HG02678 (cell line): ENCODE results near the gene NR6A1.

Experiments used
- ATAC-seq: cut with Tn5 transposase; IDR thresholded peaks from one replicate; pipeline ENCODE4 v1.9.1; 2021; ENCODE audit warnings: mild to moderate bottlenecking, moderate library complexity; ENCODE audit not compliant: unreplicated experiment

NR6A1 gene

DNA sequence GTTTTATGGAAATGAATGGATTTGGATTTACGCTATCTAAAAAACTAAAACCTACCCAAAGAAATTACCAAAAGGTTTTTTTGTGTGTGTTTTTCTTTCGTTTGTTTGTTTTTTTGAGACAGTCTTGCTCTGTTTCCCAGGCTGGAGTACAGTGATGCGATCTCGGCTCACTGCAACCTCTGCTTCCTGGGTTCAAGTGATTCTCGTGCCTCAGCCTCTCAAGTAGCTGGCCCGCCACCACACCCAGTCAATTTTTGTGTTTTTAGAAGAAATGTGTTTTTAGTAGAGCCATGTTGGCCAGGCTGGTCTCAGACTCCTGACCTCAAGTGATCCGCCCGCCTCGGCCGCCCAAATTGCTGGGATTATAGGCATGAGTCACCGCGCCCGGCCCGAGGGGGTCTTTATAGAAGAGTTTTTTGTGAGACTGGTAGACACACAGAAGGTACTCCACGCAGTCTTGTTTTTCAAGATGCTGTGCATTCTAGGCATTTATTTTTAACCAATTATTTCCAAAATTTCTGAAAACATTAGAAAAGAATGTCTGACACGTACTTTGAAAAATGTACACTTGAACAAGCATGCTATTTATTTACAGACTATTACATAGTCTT lies 75.7 kb downstream of the NR6A1 start:
- ATAC-seq = no peak

DNA sequence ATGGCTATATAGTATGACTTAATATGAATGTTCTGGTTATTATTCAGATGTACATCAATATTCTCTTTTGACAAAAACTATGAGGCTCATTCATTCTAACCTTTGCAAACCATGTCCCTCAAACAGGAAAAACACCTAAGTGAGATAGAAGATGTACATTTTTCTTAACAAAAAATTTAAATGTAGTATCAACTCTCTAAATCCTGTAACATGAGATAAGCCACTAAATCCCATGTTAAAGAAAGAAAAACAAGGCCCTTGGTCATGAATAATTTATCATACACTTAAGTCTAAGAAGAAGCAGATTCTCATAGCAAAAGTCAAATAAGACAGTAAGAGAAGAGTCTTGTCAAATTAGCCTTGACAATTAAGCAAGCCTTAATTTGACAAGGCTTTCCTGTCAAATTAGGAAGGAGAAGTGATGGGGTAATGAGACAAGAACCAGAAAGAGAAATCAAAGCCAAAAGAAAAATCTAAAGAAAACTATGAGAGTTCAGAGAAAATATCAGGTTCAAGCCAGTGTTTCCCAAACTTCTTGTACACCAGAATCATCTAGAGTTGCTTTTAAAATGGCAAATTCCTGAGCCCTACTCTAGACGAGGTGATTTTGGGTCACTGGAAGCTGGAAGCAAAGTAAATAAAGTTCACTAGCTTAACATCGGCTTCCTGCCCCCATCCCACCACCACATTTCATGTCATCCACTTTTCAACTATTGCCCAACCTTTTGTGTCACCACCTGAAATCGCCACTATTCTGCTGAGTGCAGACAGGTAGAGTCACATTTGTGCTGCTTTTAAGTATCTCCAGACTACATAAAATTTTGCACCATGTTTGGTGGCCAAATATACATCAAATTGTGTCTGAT lies 76.5 kb downstream of the NR6A1 start:
- ATAC-seq = no peak

DNA sequence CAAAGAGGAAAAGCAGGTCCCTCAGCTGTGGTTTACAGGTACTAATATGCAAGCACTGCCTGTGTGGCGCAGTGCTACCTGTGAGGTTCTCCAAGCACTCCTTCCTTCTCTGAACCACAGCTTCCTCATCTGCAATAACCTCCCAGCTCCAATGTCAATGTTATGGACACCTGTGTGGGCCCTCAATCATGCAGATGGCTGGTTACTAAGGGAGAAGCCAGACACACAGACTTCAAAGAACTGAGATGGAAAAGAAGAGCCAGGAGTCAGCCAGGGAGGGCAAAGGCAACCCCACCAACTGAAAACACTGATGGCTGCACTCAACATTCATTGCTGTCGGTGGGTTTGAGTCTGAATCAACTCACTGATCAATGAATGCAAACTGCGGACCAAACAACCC lies 77.7 kb downstream of the NR6A1 start:
- no peak for ATAC-seq

DNA sequence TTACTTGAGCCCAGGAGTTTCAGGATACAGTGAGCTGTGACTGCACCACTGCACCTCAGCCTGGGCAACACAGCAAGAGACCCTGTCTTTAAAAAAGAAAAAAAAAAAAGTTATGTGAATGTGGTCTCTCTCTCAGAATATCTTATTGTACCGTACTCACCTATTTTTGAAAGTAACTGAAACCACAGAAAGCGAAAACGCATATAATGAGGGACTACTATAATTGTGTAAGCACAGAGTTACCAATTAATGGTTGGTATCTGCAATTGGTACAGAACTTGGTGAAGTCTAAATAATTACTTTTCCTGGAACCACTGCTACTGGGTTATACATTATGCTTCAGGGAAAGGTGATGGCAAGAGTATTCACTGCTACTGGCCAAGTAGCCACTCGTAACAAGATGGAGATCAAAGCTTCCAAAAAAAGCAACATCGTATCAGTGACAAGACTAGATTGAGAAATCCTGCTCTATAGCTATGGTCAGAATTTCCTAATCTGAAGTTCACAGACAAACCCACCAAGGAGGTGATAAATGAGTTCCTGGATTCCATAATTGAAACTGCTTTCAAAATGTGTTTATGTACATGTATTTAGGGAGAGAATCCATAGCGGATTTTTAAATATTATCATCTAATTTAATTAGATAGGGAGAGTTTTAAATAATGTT lies 82.7 kb downstream of the NR6A1 start:
- no peak for ATAC-seq

DNA sequence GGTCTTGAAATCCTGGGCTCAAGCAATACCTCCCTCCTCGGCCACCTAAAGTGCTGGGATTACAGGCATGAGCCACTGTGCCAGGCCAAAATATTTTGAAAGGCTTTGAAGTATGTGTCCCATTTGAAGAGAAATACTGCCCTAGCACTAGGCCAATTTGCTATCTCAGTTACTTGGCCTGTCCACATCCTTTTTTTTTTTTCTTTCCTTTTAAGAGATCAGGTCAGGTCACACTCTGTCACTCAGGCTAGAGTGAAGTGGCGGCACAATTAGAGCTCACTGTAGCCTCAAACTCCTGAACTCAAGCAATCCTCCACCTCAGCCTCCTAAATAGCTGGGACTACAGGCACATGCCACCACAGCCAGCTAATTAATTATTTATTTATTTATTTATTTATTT lies 84.2 kb downstream of the NR6A1 start:
- ATAC-seq = no peak

- no peak for ATAC-seq
Observed at GRCh38 chr9:124685217-124685616, 85.9 kb downstream of the NR6A1 start.

DNA sequence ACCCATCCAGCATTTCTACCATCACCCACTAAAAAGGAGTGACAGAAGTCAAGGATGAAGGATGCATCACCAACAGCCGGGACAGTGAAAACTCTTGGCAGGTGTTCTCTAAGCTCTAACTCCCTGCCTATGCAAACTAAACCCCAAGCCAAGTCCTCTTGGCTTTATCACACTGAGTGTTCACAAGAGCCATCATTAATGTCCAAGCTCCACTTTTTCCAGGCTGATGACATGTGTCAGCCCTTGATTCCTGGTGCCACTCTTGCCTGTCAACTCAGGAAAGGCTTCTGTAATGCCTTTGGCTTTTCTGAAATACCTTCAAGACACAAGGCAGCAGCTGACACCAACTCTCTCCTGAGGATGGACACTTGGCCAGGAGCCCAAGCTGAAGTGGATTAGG lies 86.9 kb downstream of the NR6A1 start:
- ATAC-seq = no peak

- ATAC-seq = no peak
Observed at GRCh38 chr9:124683043-124683442, 88.1 kb downstream of the NR6A1 start.

DNA sequence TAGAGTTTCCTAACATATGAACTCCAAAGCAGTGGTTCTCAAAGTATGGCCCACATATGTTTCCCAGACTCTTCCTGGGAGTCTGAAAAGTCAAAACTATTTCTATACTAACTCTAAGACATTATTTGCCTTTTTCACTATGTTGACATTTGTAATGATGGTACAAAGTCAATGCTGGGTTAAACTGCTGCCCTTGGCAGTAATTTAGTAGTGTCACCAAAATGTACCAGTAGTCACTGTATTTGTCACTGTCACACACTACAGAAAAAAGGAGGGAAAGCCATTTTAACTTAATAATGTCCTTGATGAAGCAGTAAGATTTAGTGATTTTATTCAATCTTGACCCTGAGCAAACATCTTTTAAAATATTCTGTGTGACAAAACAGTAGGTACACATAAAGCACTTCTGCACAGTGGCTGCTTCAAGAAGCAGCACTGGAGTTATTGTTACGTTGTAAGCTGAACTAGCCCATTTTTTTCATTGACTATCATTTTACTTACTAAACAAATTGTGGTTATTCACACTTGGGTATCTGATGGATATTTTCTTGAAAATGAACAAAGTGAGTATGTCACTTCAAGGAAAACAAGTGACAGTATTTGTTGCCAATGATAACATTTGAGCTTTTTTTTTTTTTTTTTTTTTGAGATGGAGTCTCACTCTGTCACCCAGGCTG lies 90.3 kb downstream of the NR6A1 start:
- no peak for ATAC-seq

DNA sequence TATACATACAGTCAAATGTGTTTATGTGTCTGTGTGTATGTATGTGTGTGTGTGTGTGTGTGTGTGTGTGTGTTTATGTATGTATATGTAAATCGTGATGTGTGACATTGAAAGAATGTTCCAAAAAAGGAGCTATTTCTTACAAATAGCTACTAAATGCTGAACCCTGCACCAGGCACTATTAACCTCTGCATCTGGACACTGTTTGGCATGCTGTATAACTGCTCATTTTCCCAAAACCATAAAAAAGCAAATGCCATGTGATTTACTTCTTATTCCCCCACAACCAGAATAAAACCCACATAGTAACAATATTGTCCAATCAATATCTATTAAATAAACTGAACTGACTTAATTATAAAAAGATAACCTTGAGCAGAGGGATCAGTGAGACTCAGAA lies 91.1 kb downstream of the NR6A1 start:
- ATAC-seq = no peak

GRCh38 chr9:124676159-124676551 lies 95.0 kb downstream of the NR6A1 start:
- no peak for ATAC-seq

GRCh38 chr9:124675261-124676158 lies 95.6 kb downstream of the NR6A1 start:
- ATAC-seq = no peak

DNA sequence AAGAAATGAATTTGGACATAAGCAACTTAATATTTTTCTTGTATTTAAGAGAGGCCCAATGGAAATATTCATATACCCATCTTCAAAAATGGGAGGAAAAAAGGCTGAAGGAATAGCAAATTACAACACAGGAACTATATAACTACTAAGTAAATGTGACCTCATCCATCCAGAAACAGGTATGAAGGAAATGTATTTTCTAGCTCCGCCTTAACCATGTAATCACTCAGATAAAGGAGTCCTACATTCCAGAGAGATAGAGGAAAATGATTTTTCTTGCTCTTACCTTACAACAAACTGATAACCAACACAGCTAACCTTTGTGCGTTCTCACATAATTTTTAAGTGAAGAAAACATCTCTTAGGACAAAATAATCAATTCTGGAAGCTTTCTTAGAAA lies 96.5 kb downstream of the NR6A1 start:
- no peak for ATAC-seq

DNA sequence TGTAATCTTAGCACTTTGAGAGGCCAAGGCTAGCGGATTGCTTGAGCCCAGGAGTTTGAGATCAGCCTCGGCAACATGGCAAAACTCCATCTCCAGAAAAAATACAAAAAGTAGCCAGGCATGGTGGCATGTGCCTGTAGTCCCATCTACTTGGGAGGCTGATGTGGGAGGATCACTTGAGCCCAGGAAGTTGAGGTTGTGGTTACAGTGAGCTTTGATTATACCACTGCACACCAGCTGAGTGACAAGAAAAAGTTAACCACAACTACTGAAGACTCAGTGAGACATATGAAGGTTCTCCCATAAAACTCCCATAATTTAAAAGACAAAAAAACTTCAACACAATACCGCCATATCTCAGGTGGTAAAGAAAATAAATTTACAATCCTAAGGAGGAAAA lies 98.0 kb downstream of the NR6A1 start:
- ATAC-seq = no peak

- no peak for ATAC-seq
Observed at GRCh38 chr9:124671861-124672260, 99.2 kb downstream of the NR6A1 start.

- ATAC-seq = no peak
Observed at GRCh38 chr9:124666642-124667041, 104.5 kb downstream of the NR6A1 start.

DNA sequence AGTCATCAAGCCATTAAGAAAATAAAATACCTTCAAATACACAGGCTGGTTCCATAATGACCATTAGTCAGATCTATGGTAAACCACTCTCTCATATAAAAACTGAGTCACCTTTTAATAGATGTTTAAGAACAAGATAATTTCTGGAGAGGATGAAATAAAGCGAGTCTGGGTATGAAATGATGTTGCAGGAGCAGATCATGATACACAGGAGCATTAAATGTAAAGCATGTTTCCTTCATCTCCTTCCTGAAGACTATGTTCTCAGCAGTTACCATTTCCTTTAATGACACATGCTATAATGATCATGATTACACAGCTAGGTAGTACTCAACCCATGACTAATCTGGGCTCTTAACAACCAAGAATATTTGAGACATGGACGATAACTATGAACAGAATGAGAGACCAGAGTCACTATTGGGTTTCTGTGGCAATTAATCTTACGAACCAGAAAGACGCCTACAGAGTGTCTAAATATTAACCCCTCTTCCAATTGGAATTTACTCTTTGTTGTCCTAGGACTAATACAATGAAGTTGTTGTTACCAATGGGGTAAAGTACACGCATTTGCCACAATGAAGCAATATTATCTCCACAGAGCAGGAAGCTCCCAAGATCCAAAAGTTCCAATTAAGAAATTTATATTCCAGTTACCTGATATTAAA lies 105.6 kb downstream of the NR6A1 start:
- ATAC-seq = no peak

DNA sequence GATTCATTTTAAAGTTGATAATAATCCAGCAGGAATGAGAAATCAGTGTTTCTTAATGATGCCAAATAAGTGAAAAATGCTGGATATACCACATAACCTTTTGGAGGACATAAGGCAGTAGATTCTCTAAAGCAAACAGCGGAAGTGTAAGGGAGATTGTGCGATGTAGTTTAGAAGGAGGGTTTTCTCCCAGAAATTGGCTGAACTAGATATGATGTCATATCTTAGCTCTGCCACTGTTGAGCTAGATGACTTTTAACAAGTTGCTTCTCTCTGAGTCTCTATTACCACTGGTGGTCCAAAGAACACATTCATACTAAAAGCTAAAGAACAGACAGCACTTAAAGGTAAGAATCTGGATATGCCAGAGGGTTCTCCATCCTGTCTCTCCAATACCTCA lies 107.0 kb downstream of the NR6A1 start:
- no peak for ATAC-seq

- ATAC-seq = no peak
Observed at GRCh38 chr9:124663046-124663961, 107.8 kb downstream of the NR6A1 start.
